HG02973 (cell line): ENCODE results near the gene NASP.

Source experiments
- ATAC-seq: cut with Tn5 transposase; IDR thresholded peaks from one replicate; pipeline ENCODE4 v1.9.1; 2021; ENCODE audit warnings: moderate library complexity; ENCODE audit not compliant: unreplicated experiment

The NASP gene

GRCh38 chr1:45617618-45618017 lies 33.8 kb downstream of the NASP start:
- ATAC-seq = no peak

GRCh38 chr1:45619149-45619921 lies 35.5 kb downstream of the NASP start:
- ATAC-seq = no peak

GRCh38 chr1:45620588-45621500 lies 37.0 kb downstream of the NASP start:
- no peak for ATAC-seq

- no peak for ATAC-seq
These were observed 37.6 kb downstream of the NASP start for GRCh38 chr1:45621501-45621836.

GRCh38 chr1:45621895-45622523 lies 38.2 kb downstream of the NASP start:
- ATAC-seq = no peak

GRCh38 chr1:45622524-45623394 lies 38.9 kb downstream of the NASP start:
- ATAC-seq = no peak

GRCh38 chr1:45623972-45624371 lies 40.1 kb downstream of the NASP start, which contains the start of gene CCDC17:
Gene CCDC17 (minus strand): TSS chr1:45624054. CDS start chr1:45623909, 145 bp downstream.
- ATAC-seq = no peak

GRCh38 chr1:45629035-45629434 lies 45.2 kb downstream of the NASP start:
- no peak for ATAC-seq

- ATAC-seq = no peak
These were observed 46.6 kb downstream of the NASP start for GRCh38 chr1:45630429-45630828.

GRCh38 chr1:45635211-45635610 lies 51.4 kb downstream of the NASP start:
- no peak for ATAC-seq

- ATAC-seq = no peak
These were observed 56.5 kb downstream of the NASP start for GRCh38 chr1:45640293-45640692.

GRCh38 chr1:45643321-45643720 lies 59.5 kb downstream of the NASP start:
- no peak for ATAC-seq

- ATAC-seq = no peak
These were observed 60.1 kb downstream of the NASP start for GRCh38 chr1:45643978-45644377.

- ATAC-seq = no peak
These were observed 60.8 kb downstream of the NASP start for GRCh38 chr1:45644661-45645060.

- ATAC-seq = no peak
These were observed 63.6 kb downstream of the NASP start for GRCh38 chr1:45647248-45648021.

GRCh38 chr1:45654540-45655280 lies 70.9 kb downstream of the NASP start:
- ATAC-seq = no peak

- no peak for ATAC-seq
These were observed 72.9 kb downstream of the NASP start for GRCh38 chr1:45656573-45657226.

GRCh38 chr1:45658171-45658570 lies 74.3 kb downstream of the NASP start:
- no peak for ATAC-seq

- ATAC-seq = no peak
These were observed 75.4 kb downstream of the NASP start for GRCh38 chr1:45659222-45659621.
